IPS-20b (cell line): ENCODE data around the gene EVC2.
A peak's percentile ranks its signal among the peaks of the same experiment; 100 is the strongest.

Experiments
- H3K27ac ChIP-seq: one replicate; pipeline ENCODE4 v1.5.1; 2013; ENCODE audit warnings: low read length
- H3K27me3 ChIP-seq: 2 replicates; pipeline ENCODE4 v1.6.1; 2013; ENCODE audit warnings: mild to moderate bottlenecking, low read length, inconsistent platforms; ENCODE audit not compliant: insufficient read depth
- H3K36me3 ChIP-seq: 2 replicates; pipeline ENCODE4 v1.6.1; 2013; ENCODE audit warnings: low read depth, mild to moderate bottlenecking, inconsistent platforms, low read length, moderate library complexity; ENCODE audit not compliant: insufficient read depth
- H3K4me1 ChIP-seq: 2 replicates; pipeline ENCODE4 v1.6.1; 2013; ENCODE audit warnings: mild to moderate bottlenecking, control low read depth, inconsistent platforms, low read length, moderate library complexity; ENCODE audit not compliant: insufficient read depth
- H3K4me3 ChIP-seq: 2 replicates; pipeline ENCODE4 v1.5.1; 2013; ENCODE audit warnings: mild to moderate bottlenecking, low read length, inconsistent platforms
- H3K9ac ChIP-seq: 2 replicates; pipeline ENCODE4 v1.6.1; 2013; ENCODE audit warnings: low read depth, mild to moderate bottlenecking, inconsistent platforms, low read length, moderate library complexity
- H3K9me3 ChIP-seq: 2 replicates; pipeline ENCODE4 v1.6.1; 2013; ENCODE audit warnings: mild to moderate bottlenecking, low read depth, low read length, inconsistent platforms; ENCODE audit not compliant: insufficient read depth

Gene EVC2

DNA sequence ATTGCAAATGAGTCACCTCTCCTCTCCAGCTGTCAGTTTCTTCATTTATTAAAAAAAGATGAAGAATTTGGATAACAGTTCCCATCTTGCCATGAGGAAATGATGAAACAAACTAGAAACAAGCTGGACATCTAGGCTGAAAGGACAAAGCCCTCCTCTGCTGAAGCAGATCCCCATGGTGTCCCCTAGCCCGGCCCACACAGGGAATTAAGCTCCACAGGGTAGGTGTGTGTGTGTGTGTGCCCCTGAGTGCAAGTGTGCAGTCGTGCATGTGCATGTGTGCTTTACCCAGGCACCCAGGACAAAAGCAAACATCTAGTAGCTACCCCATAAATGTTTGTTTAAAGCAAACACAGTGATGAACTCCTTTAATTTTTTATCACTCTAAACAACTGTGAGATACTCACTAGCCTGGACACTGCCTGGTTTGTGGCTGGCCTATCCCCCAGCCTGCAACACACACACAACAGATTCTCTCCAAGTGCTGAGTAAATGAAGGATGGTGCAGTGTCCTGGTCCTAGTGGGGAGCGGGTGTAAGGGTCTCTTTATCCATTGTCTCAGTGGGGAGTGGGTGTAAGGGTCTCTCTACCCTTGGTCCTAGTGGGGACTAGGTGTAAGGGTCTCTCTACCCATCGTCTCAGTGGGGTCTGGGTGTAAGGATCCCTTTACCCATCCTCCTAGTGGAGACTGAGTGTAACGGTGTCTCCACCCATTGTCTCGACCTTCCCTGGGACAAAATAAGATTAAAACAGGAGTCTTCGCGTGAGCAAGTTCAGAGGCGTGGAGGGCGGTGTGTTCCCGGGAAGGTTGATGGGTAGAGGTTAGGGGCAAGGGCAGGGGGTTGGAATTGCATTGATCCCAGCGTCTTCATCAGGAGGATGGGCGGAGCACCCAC, 2.0 kb upstream of the EVC2 start:
- Histone ChIP-seq H3K27ac (no peak overlapping the region), H3K27me3 (peaks cover 51% of the 10 kb centered on the region), H3K9ac (peak overlapping the region; percentile 69; the same call in 1 of the 2 replicates), H3K36me3 (no peaks in the 10 kb centered on the region), H3K9me3 (peaks cover 6% of the 10 kb centered on the region), H3K4me1 (peaks cover 13% of the 10 kb centered on the region; the same call in 1 of the 2 replicates), H3K4me3 (peak overlapping the region; percentile 83)

DNA sequence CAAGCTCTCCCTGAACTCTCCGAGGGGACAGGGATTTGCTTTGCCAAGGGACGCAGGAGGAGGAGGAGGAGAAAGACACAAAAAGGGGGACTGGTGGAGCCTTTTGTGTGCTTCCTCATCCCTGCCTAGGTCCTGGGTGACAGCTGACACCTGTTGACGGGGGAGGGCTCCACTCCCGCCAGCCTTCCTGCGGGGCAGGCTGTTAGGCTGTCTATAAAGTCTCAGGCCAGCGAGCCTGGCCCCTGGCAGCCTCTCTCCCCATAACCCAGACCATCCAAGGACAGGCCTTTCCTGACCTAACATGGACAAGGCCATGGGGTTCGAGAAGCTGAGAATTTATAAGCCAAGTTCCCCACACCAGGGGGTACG, 832 bp upstream of the EVC2 start:
- peaks cover 6% of the 10 kb centered on the region for H3K36me3 ChIP-seq
- H3K4me1 ChIP-seq, result peaks cover 13% of the 10 kb centered on the region; the same call in 1 of the 2 replicates
- H3K9me3 ChIP-seq, result peaks cover 5% of the 10 kb centered on the region; the same call in 1 of the 2 replicates
- H3K27ac ChIP-seq, result no peak overlapping the region
- H3K9ac ChIP-seq, result peak overlapping the region; percentile 65; the same call in 1 of the 2 replicates
- peak overlapping the region; percentile 80 for H3K4me3 ChIP-seq
- H3K27me3 ChIP-seq, result peaks cover 51% of the 10 kb centered on the region

DNA sequence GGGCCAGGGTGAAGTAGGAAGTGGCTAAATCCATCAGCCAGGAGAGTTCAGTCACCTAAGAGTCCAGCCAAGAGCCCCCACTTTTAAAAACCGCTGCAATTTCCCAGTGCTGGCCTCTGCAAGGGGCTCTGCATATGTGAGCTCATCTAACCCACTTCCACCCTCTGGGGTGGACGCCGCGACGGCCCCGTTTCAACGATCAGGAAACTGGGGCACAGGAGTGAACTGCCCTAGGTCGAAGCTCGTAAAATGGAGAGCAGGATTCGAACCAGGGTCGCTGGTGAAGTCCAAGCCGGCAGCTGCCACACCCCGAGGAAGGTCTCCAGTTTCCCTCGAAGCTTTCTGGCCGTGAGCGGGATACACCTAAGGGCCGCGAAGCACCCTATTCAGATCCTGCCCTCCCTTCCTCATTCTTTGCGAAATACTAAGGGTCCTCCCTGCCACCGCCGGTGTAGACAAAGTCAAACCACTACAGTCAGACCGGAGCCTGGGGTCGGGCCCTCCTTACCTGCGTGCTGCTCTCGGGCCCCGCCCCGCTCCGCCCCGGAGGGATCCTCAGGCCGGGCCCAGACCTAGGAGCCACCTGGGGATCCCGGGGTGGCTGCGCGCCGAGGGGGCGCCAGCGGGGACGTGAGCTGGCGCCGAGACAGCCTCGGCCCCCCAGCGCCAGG, 446 bp downstream of the EVC2 start:
- Histone ChIP-seq H3K4me3 (peak overlapping the region; percentile 80), H3K27me3 (peaks cover 50% of the 10 kb centered on the region), H3K27ac (no peak overlapping the region), H3K9me3 (peaks cover 9% of the 10 kb centered on the region; the same call in 1 of the 2 replicates), H3K9ac (peak overlapping the region; percentile 65; the same call in 1 of the 2 replicates), H3K4me1 (peaks cover 13% of the 10 kb centered on the region; the same call in 1 of the 2 replicates), H3K36me3 (peaks cover 12% of the 10 kb centered on the region)

GRCh38 chr4:5707366-5707765, 993 bp downstream of the EVC2 start:
- Histone ChIP-seq H3K4me1 (peaks cover 13% of the 10 kb centered on the region; the same call in 1 of the 2 replicates), H3K9ac (peak overlapping the region; percentile 65; the same call in 1 of the 2 replicates), H3K4me3 (peak overlapping the region; percentile 80), H3K27ac (no peak overlapping the region), H3K9me3 (peaks cover 9% of the 10 kb centered on the region; the same call in 1 of the 2 replicates), H3K36me3 (peaks cover 12% of the 10 kb centered on the region), H3K27me3 (peaks cover 44% of the 10 kb centered on the region)

DNA sequence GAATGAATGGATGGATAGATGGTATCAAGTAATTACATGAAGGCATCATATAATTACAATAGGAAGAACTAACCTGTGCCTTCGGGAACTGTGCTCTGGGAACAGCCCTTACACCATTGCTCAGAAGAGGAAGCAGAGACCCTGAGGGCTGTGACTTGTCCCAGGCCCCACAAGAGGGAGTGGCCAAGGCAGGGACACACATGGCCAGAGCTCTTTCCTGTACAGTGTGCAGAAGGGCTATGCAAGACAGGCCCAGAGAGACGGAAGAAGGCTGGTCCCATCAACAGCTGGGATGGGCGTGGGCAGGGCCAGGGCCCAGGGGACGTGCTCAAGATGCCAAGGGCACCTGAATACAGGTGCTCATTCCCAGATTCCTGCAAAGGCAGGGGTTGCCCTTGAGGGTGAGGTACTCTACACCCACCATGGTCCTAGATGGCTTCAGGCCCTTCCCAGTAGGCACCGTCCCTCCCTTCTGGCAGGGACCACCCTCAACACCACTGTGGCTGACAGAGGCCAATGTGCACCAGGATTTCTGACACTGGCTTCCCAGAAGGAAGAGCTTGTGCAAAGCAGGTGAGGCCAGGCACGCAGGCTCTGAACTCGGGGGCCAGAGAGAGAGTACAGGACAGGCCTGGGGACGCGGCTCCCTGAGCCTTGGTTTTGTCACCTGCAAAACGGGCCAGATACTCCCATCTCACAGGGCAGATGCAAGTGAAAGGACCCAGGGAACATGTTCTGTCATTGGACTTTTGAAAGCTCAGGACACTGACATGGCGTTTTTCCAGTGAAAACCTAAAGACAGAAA, 1.7 kb downstream of the EVC2 start:
- Histone ChIP-seq H3K4me3 (no peak overlapping the region), H3K27ac (no peak overlapping the region), H3K9ac (no peak overlapping the region), H3K27me3 (peaks cover 37% of the 10 kb centered on the region), H3K4me1 (peaks cover 8% of the 10 kb centered on the region; the same call in 1 of the 2 replicates), H3K9me3 (peaks cover 9% of the 10 kb centered on the region; the same call in 1 of the 2 replicates), H3K36me3 (peaks cover 12% of the 10 kb centered on the region)

DNA sequence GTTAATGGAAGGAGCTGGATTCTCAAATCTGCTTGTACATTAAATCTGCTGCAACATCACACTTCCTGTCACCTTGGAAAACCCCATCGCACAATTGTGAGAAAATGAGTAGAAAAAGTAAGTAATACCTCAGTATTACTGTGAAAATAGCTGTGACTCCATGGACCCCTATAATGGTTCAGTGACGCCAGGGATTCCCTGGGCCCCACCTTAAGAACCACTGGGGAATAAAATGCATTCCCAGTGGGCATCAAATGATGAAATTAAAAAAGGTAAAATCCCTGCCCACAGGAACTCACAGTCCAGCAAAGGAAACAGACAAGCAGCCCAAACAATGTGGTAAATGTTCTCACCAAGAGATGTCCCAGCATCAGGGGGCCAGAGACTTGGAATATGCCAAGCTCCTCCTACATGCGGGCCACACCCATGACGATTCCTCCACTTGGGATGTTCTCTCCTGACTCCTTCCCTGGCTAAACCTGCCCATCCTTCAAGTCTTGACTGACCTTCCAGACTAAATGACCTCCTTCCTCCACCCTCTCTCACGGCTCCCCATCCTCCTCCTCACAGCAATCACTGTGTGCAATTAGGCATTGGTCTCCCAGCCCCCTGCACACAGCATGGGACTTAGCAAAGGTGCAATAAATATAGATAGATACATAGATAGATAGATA, 2.6 kb downstream of the EVC2 start:
- Histone ChIP-seq H3K9ac (no peak overlapping the region), H3K4me1 (peaks cover 8% of the 10 kb centered on the region; the same call in 1 of the 2 replicates), H3K27me3 (peaks cover 36% of the 10 kb centered on the region), H3K27ac (no peak overlapping the region), H3K36me3 (peaks cover 12% of the 10 kb centered on the region), H3K4me3 (no peak overlapping the region), H3K9me3 (peaks cover 9% of the 10 kb centered on the region; the same call in 1 of the 2 replicates)

- Histone ChIP-seq H3K9me3 (peaks cover 9% of the 10 kb centered on the region; the same call in 1 of the 2 replicates), H3K36me3 (peaks cover 12% of the 10 kb centered on the region), H3K27me3 (peaks cover 21% of the 10 kb centered on the region; the same call in 1 of the 2 replicates), H3K27ac (no peak overlapping the region), H3K9ac (no peak overlapping the region), H3K4me1 (peaks cover 7% of the 10 kb centered on the region; the same call in 1 of the 2 replicates), H3K4me3 (no peak overlapping the region)
These were observed 4.1 kb downstream of the EVC2 start for GRCh38 chr4:5704276-5704675.

GRCh38 chr4:5703831-5704230, 4.5 kb downstream of the EVC2 start:
- Histone ChIP-seq H3K36me3 (peaks cover 12% of the 10 kb centered on the region), H3K4me1 (peaks cover 5% of the 10 kb centered on the region; the same call in 1 of the 2 replicates), H3K9ac (no peak overlapping the region), H3K9me3 (peaks cover 9% of the 10 kb centered on the region; the same call in 1 of the 2 replicates), H3K4me3 (no peak overlapping the region), H3K27me3 (peaks cover 17% of the 10 kb centered on the region; the same call in 1 of the 2 replicates), H3K27ac (no peak overlapping the region)

GRCh38 chr4:5701971-5702370, 6.4 kb downstream of the EVC2 start:
- Histone ChIP-seq H3K9ac (no peak overlapping the region), H3K27me3 (peaks cover 5% of the 10 kb centered on the region; the same call in 1 of the 2 replicates), H3K9me3 (peaks cover 9% of the 10 kb centered on the region; the same call in 1 of the 2 replicates), H3K4me3 (no peak overlapping the region), H3K27ac (no peak overlapping the region), H3K36me3 (peaks cover 17% of the 10 kb centered on the region), H3K4me1 (no peaks in the 10 kb centered on the region)

GRCh38 chr4:5700459-5700858, 7.9 kb downstream of the EVC2 start:
- H3K27me3 ChIP-seq, result no peaks in the 10 kb centered on the region
- no peak overlapping the region for H3K27ac ChIP-seq
- peaks cover 9% of the 10 kb centered on the region; the same call in 1 of the 2 replicates for H3K9me3 ChIP-seq
- no peak overlapping the region for H3K4me3 ChIP-seq
- peaks cover 22% of the 10 kb centered on the region for H3K36me3 ChIP-seq
- no peak overlapping the region for H3K9ac ChIP-seq
- H3K4me1 ChIP-seq, result no peaks in the 10 kb centered on the region
